Measurements from ENCODE around the gene PAM. TPM values are rescaled to one million over a fixed set of nuclear protein-coding genes. Genes with fewer than 3 reads are reported as not detected.

Gene PAM
- polyA plus RNA-seq, 1 donor from 2014 or later = 363 TPM

DNA sequence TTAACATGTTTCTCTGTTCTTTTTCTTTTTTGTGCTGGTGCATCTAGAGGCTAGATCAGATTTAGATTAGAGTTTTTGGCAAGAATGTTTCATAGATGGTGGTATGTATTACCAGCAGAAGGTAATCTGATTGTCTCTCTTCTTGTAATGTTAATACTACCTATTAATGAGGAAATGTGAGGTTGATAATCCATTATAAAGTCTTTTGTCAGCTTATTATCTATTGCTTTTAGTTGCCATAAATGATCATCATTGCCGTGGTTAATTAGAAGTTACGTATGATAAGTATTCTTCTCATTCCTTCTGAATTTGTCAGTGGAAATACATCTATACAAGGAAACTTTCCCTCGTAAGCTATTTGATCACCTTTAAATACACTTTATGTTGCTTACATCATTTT, 135.0 kb downstream of the PAM start:
- no peak for TF ChIP-seq EP300 (conservative IDR thresholded peaks at IDR 0.05; ENCODE audit: poor library complexity, severe bottlenecking)
- TF ChIP-seq, protein P1, sequence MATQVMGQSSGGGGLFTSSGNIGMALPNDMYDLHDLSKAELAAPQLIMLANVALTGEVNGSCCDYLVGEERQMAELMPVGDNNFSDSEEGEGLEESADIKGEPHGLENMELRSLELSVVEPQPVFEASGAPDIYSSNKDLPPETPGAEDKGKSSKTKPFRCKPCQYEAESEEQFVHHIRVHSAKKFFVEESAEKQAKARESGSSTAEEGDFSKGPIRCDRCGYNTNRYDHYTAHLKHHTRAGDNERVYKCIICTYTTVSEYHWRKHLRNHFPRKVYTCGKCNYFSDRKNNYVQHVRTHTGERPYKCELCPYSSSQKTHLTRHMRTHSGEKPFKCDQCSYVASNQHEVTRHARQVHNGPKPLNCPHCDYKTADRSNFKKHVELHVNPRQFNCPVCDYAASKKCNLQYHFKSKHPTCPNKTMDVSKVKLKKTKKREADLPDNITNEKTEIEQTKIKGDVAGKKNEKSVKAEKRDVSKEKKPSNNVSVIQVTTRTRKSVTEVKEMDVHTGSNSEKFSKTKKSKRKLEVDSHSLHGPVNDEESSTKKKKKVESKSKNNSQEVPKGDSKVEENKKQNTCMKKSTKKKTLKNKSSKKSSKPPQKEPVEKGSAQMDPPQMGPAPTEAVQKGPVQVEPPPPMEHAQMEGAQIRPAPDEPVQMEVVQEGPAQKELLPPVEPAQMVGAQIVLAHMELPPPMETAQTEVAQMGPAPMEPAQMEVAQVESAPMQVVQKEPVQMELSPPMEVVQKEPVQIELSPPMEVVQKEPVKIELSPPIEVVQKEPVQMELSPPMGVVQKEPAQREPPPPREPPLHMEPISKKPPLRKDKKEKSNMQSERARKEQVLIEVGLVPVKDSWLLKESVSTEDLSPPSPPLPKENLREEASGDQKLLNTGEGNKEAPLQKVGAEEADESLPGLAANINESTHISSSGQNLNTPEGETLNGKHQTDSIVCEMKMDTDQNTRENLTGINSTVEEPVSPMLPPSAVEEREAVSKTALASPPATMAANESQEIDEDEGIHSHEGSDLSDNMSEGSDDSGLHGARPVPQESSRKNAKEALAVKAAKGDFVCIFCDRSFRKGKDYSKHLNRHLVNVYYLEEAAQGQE (IDR thresholded peaks at IDR 0.05; ENCODE audit: borderline replicate concordance) = no peak
- no peak for TF ChIP-seq RAD21 (conservative IDR thresholded peaks at IDR 0.05)
- TF ChIP-seq, protein P2, sequence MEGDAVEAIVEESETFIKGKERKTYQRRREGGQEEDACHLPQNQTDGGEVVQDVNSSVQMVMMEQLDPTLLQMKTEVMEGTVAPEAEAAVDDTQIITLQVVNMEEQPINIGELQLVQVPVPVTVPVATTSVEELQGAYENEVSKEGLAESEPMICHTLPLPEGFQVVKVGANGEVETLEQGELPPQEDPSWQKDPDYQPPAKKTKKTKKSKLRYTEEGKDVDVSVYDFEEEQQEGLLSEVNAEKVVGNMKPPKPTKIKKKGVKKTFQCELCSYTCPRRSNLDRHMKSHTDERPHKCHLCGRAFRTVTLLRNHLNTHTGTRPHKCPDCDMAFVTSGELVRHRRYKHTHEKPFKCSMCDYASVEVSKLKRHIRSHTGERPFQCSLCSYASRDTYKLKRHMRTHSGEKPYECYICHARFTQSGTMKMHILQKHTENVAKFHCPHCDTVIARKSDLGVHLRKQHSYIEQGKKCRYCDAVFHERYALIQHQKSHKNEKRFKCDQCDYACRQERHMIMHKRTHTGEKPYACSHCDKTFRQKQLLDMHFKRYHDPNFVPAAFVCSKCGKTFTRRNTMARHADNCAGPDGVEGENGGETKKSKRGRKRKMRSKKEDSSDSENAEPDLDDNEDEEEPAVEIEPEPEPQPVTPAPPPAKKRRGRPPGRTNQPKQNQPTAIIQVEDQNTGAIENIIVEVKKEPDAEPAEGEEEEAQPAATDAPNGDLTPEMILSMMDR (IDR thresholded peaks at IDR 0.05; ENCODE audit: poor library complexity, severe bottlenecking) = no peak
- no peak for TF ChIP-seq TAF1 (IDR thresholded peaks at IDR 0.05; ENCODE audit: low read depth)
- no peak for TF ChIP-seq MXI1 (conservative IDR thresholded peaks at IDR 0.05; ENCODE audit: poor library complexity, severe bottlenecking)
- no peaks in the 10 kb centered on the region for H3F3A ChIP-seq (ENCODE audit: insufficient read depth, low read length, poor library complexity, severe bottlenecking)
- no peak overlapping the region for H3K27ac ChIP-seq (ENCODE audit: low read length)
- H3K79me2 ChIP-seq (replicated peaks; ENCODE audit: insufficient read depth, low read length) = no peaks in the 10 kb centered on the region
- no peak overlapping the region for H3K9ac ChIP-seq (ENCODE audit: low read length)
- no peaks in the 10 kb centered on the region for H3K27me3 ChIP-seq (ENCODE audit: insufficient read depth, low read depth, low read length)
- H3K9me3 ChIP-seq (ENCODE audit: low read length) = no peaks in the 10 kb centered on the region
- H3K9me2 ChIP-seq (ENCODE audit: insufficient read depth, low read length) = no peaks in the 10 kb centered on the region
- H3K4me2 ChIP-seq (ENCODE audit: low read length) = no peak overlapping the region
- no peaks in the 10 kb centered on the region for H3K36me3 ChIP-seq (ENCODE audit: insufficient read depth, low read length)
- no peak overlapping the region for H2AFZ ChIP-seq (ENCODE audit: low read depth, low read length)
- H4K20me1 ChIP-seq (ENCODE audit: insufficient read depth) = no peaks in the 10 kb centered on the region
- H3K4me3 ChIP-seq (ENCODE audit: low read length) = no peak overlapping the region

DNA sequence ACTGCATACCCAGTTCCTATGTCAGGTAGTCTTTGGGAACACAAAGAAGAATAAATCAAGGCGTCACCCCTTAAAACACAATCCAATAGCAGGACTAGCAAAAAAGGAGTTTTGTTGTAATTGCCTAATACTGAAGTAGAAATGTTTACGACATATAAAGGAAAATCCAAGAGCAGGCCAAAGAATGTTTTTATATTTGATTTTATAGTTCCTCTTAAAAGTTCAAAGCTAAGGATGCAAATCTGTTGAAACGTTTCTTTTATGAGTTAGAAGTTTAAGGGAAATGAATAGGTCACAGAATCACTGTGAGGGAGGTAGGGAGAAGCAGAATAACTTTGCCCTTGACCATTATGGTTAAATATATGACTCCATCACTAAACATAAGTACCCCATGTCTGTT, 136.1 kb downstream of the PAM start:
- Histone ChIP-seq H3K4me2 (ENCODE audit: low read length) (no peak overlapping the region), H3K9me2 (ENCODE audit: insufficient read depth, low read length) (no peaks in the 10 kb centered on the region), H3K9me3 (ENCODE audit: low read length) (no peaks in the 10 kb centered on the region), H3K27ac (ENCODE audit: low read length) (no peak overlapping the region), H3F3A (ENCODE audit: insufficient read depth, low read length, poor library complexity, severe bottlenecking) (no peaks in the 10 kb centered on the region), H4K20me1 (ENCODE audit: insufficient read depth) (no peaks in the 10 kb centered on the region), H3K4me3 (ENCODE audit: low read length) (no peak overlapping the region), H3K36me3 (ENCODE audit: insufficient read depth, low read length) (no peaks in the 10 kb centered on the region), H3K9ac (ENCODE audit: low read length) (no peak overlapping the region), H2AFZ (ENCODE audit: low read depth, low read length) (no peak overlapping the region), H3K79me2 (replicated peaks; ENCODE audit: insufficient read depth, low read length) (no peaks in the 10 kb centered on the region), H3K27me3 (ENCODE audit: insufficient read depth, low read depth, low read length) (no peaks in the 10 kb centered on the region)
- TF ChIP-seq EZH2 (IDR thresholded peaks at IDR 0.05; ENCODE audit: borderline replicate concordance, insufficient read depth, low read length, poor library complexity, severe bottlenecking) (no peak), RAD21 (conservative IDR thresholded peaks at IDR 0.05) (no peak), POLR2AphosphoS5 (IDR thresholded peaks at IDR 0.05) (no peak), MXI1 (conservative IDR thresholded peaks at IDR 0.05; ENCODE audit: poor library complexity, severe bottlenecking) (no peak), SMC3 (conservative IDR thresholded peaks at IDR 0.05; ENCODE audit: poor library complexity) (no peak), TAF1 (IDR thresholded peaks at IDR 0.05; ENCODE audit: low read depth) (no peak), EP300 (conservative IDR thresholded peaks at IDR 0.05; ENCODE audit: poor library complexity, severe bottlenecking) (no peak)
- TF ChIP-seq, protein P1 (IDR thresholded peaks at IDR 0.05; ENCODE audit: borderline replicate concordance) = no peak

All from neural cell (in vitro differentiated cells).